ENCODE measurements around the gene EXOC1L.

EXOC1L gene

GRCh38 chr4:55819634-55820033, at the start of gene EXOC1L:
Gene EXOC1L, plus strand, starts transcription at chr4:55819790. Its CDS starts 237 bp downstream, at chr4:55820027.
- FAIRE-seq = no peak

- no peak for FAIRE-seq
These were observed 48.9 kb upstream of the EXOC1L start for GRCh38 chr4:55770662-55771061.

- FAIRE-seq = no peak
These were observed 38.2 kb upstream of the EXOC1L start for GRCh38 chr4:55781341-55781740.

- no peak for FAIRE-seq
These were observed 37.8 kb upstream of the EXOC1L start for GRCh38 chr4:55781812-55782211.

- no peak for FAIRE-seq
These were observed 36.0 kb upstream of the EXOC1L start for GRCh38 chr4:55783584-55783983.

GRCh38 chr4:55784747-55785146, 34.8 kb upstream of the EXOC1L start:
- FAIRE-seq = no peak

- FAIRE-seq = no peak
These were observed 27.9 kb upstream of the EXOC1L start for GRCh38 chr4:55791666-55792065.

GRCh38 chr4:55793479-55793878, 26.1 kb upstream of the EXOC1L start:
- no peak for FAIRE-seq

- no peak for FAIRE-seq
These were observed 25.5 kb upstream of the EXOC1L start for GRCh38 chr4:55794053-55794452.

- no peak for FAIRE-seq
These were observed 24.2 kb upstream of the EXOC1L start for GRCh38 chr4:55795341-55795740.

GRCh38 chr4:55801498-55801897, 18.1 kb upstream of the EXOC1L start:
- FAIRE-seq = no peak

GRCh38 chr4:55807556-55807955, 12.0 kb upstream of the EXOC1L start:
- FAIRE-seq = no peak

GRCh38 chr4:55808186-55808585, 11.4 kb upstream of the EXOC1L start:
- FAIRE-seq = no peak

GRCh38 chr4:55808632-55809031, 11.0 kb upstream of the EXOC1L start:
- FAIRE-seq = no peak

- FAIRE-seq = no peak
These were observed 1.9 kb upstream of the EXOC1L start for GRCh38 chr4:55817691-55818090.

GRCh38 chr4:55820279-55820678, 689 bp downstream of the EXOC1L start:
- FAIRE-seq = no peak

GRCh38 chr4:55822329-55822728, 2.7 kb downstream of the EXOC1L start:
- no peak for FAIRE-seq

- no peak for FAIRE-seq
These were observed 5.3 kb downstream of the EXOC1L start for GRCh38 chr4:55824865-55825264.

- no peak for FAIRE-seq
These were observed 7.4 kb downstream of the EXOC1L start for GRCh38 chr4:55826986-55827385.

- FAIRE-seq = no peak
These were observed 8.0 kb downstream of the EXOC1L start for GRCh38 chr4:55827582-55827981.

- no peak for FAIRE-seq
These were observed 10.5 kb downstream of the EXOC1L start for GRCh38 chr4:55830048-55830447.

GRCh38 chr4:55830716-55831115, 11.1 kb downstream of the EXOC1L start:
- FAIRE-seq = no peak

GRCh38 chr4:55834086-55834795, 14.7 kb downstream of the EXOC1L start:
- FAIRE-seq = no peak

GRCh38 chr4:55837903-55838302, 18.3 kb downstream of the EXOC1L start:
- FAIRE-seq = no peak

- FAIRE-seq = no peak
These were observed 18.8 kb downstream of the EXOC1L start for GRCh38 chr4:55838356-55838755.
